Uterus (tissue), 4 donors: ENCODE data around the gene MTURN. TPM values are rescaled to one million over a fixed set of nuclear protein-coding genes. Genes with fewer than 3 reads are reported as not detected.

Source experiments
- DNase-seq, 2 donors: peaks; one replicate each; pipeline ENCODE4 v3.0.0-alpha.2; 2019 to 2020
- H3K27ac ChIP-seq, 2 donors: fragments of 200-600 bp; sonication (generic); 1 replicate in 1 of 2; 2 replicates in 1 of 2; pipeline ENCODE4 v1.5.1; 2016 to 2018
- H3K27me3 ChIP-seq, 2 donors: fragments of 200-600 bp; sonication (generic); one replicate each; pipeline ENCODE4 v1.5.1; 2018 to 2019; ENCODE audit warnings: control low read depth in 1 of 2
- H3K36me3 ChIP-seq, 2 donors: fragments of 200-600 bp; sonication (generic); one replicate each; pipeline ENCODE4 v1.5.1; 2019; ENCODE audit warnings: control low read depth in 1 of 2
- H3K4me1 ChIP-seq, 2 donors: fragments of 200-600 bp; sonication (generic); one replicate each; pipeline ENCODE4 v1.5.1; 2018 to 2019; ENCODE audit warnings: control low read depth in 1 of 2
- H3K4me3 ChIP-seq, 2 donors: fragments of 200-600 bp; sonication (generic); 1 replicate in 1 of 2; 2 replicates in 1 of 2; pipeline ENCODE4 v1.5.1; 2018 to 2019; ENCODE audit warnings: mild to moderate bottlenecking in 1 of 2
- H3K9me3 ChIP-seq, 2 donors: fragments of 200-600 bp; sonication (generic); one replicate each; pipeline ENCODE4 v1.5.1; 2019; ENCODE audit warnings: control low read depth in 1 of 2
- CTCF ChIP-seq, 4 experiments: fragments of 200-600 bp in 2 of 4; fragments of 450-650 bp in 2 of 4; sonication (generic) in 2 of 4; IDR thresholded peaks; one replicate each; pipeline ENCODE4 v1.5.1; 2016 to 2019; ENCODE audit warnings: antibody characterized with exemption in 4 of 4, mild to moderate bottlenecking in 2 of 4, moderate library complexity in 1 of 4
- POLR2A ChIP-seq, 2 donors: fragments of 450-650 bp; IDR thresholded peaks; one replicate each; pipeline ENCODE4 v1.6.1; 2016; ENCODE audit warnings: antibody characterized with exemption in 2 of 2, mild to moderate bottlenecking in 1 of 2, moderate library complexity in 1 of 2
- intact Hi-C: fragments of 100-400 bp; cut with DNase I; formaldehyde crosslinking; loops from one replicate; pipeline ENCODE4 v1.15.1; 2023; ENCODE audit warnings: low total_unique reads
- total RNA-seq, 4 donors: library from RNA; depleted of rRNA in 3 of 4; stranded (reverse); fragments of >200 nt in 3 of 4; gene quantifications; one replicate each; pipeline versions ENCODE4 v1.1.0 to v1.2.4, GENCODE V29; 2014 to 2023
- donor health status: DM: yes; HTN: yes; CAD: no.

Gene MTURN
- total RNA-seq, 4 donors from 2014 or later: 45.1 to 75.9 (median 53.1) TPM

DNA sequence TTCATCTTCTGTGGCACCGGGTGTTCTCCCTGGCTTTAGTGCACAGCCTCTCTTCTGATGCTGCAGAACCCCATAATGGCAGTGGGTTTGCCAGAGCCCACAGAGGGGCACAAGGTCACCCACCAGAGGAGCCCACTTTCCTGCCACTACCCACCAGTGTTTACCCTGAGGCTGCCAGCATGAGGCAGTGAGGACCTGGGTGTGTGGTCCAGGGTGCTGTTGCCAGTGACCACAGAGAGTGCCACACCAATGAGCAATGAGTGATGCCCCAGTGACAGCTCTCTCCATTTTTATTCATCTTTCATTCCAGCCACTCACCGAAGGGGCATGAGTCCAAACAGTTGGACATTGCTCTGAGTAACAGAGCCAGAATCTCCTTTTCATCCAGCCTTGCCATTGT, 34.8 kb downstream of the MTURN start:
- no peak overlapping the region for H3K4me3 ChIP-seq
- no peaks in the 10 kb centered on the region for H3K36me3 ChIP-seq
- H3K4me1 ChIP-seq: no peaks in the 10 kb centered on the region
- TF ChIP-seq POLR2A (IDR thresholded peaks at IDR 0.05) (no peak), CTCF (IDR thresholded peaks at IDR 0.05) (no peak)
- peak overlapping the region; percentile 41 to 56 for H3K27ac ChIP-seq
- H3K27me3 ChIP-seq: no peaks in the 10 kb centered on the region
- intact Hi-C loops: no loop called here
- H3K9me3 ChIP-seq: no peaks in the 10 kb centered on the region
- DNase-seq: no peak

GRCh38 chr7:30170476-30171205, 35.9 kb downstream of the MTURN start:
- Histone ChIP-seq H3K27me3 (no peaks in the 10 kb centered on the region), H3K36me3 (no peaks in the 10 kb centered on the region), H3K4me3 (no peak overlapping the region), H3K27ac (no peak overlapping the region), H3K4me1 (no peaks in the 10 kb centered on the region), H3K9me3 (no peaks in the 10 kb centered on the region)
- TF ChIP-seq POLR2A (IDR thresholded peaks at IDR 0.05): no peak
- no peak for TF ChIP-seq CTCF (IDR thresholded peaks at IDR 0.05)
- intact Hi-C loops: no loop called here
- no peak for DNase-seq

- no peak overlapping the region for H3K27ac ChIP-seq
- no peaks in the 10 kb centered on the region for H3K9me3 ChIP-seq
- no peak for DNase-seq
- H3K4me1 ChIP-seq: no peaks in the 10 kb centered on the region
- H3K27me3 ChIP-seq: no peaks in the 10 kb centered on the region
- TF ChIP-seq POLR2A (IDR thresholded peaks at IDR 0.05) (no peak), CTCF (IDR thresholded peaks at IDR 0.05) (no peak)
- no peak overlapping the region for H3K4me3 ChIP-seq
- intact Hi-C loops: no loop called here
- H3K36me3 ChIP-seq: no peaks in the 10 kb centered on the region
Observed at GRCh38 chr7:30171766-30172447, 37.1 kb downstream of the MTURN start.

DNA sequence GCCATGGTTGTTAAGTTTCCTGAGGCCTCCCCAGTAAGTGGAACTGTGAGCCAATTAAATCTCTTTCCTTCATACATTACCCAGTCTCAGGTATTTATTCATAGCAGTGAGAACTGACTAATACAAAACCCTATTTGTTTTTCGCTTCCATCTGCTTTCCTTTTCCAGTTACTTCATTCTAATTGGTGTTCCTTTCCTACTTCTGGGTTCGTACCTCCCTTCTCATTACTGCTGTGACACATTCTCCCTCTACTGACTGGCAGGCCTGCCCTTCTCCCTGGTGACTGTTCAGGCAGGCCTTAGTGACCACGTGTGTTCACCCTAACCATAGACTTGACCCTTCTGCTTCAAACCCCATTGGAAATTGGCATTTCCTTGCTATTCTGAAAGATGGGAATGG, 37.7 kb downstream of the MTURN start:
- intact Hi-C loops: no loop called here
- no peak for TF ChIP-seq CTCF (IDR thresholded peaks at IDR 0.05)
- TF ChIP-seq POLR2A (IDR thresholded peaks at IDR 0.05): no peak
- Histone ChIP-seq H3K4me1 (no peaks in the 10 kb centered on the region), H3K27me3 (no peaks in the 10 kb centered on the region), H3K27ac (no peak overlapping the region), H3K36me3 (no peaks in the 10 kb centered on the region), H3K4me3 (no peak overlapping the region), H3K9me3 (no peaks in the 10 kb centered on the region)
- DNase-seq: no peak
